MM.1S (cell line): ENCODE measurements around the gene NDUFAF8.

Source experiments
- DNase-seq: peaks from one replicate; pipeline ENCODE4 v3.0.0-alpha.2; 2015
- H2AFZ ChIP-seq: fragments of 300-600 bp; sonication (generic); 2 replicates; pipeline ENCODE4 v1.6.0; 2016; ENCODE audit warnings: antibody characterized with exemption, low read length
- H3F3A ChIP-seq: fragments of 300-600 bp; sonication (generic); 2 replicates; pipeline ENCODE4 v1.6.1; 2016; ENCODE audit warnings: mild to moderate bottlenecking, antibody characterized with exemption, low read length, moderate library complexity, mixed read lengths; ENCODE audit not compliant: insufficient read depth
- H3K27ac ChIP-seq: fragments of 300-600 bp; sonication (generic); 2 replicates; pipeline ENCODE4 v1.5.1; 2016; ENCODE audit warnings: mild to moderate bottlenecking, low read length
- H3K27me3 ChIP-seq: fragments of 300-600 bp; sonication (generic); replicated peaks from 2 replicates; pipeline ENCODE4 v1.6.0; 2016; ENCODE audit warnings: low read length; ENCODE audit not compliant: insufficient read depth
- H3K36me3 ChIP-seq: fragments of 300-600 bp; sonication (generic); replicated peaks from 2 replicates; pipeline ENCODE4 v1.6.1; 2016; ENCODE audit warnings: mild to moderate bottlenecking, low read length, mixed read lengths; ENCODE audit not compliant: insufficient read depth
- H3K4me1 ChIP-seq: fragments of 300-600 bp; sonication (generic); 2 replicates; pipeline ENCODE4 v1.6.1; 2016; ENCODE audit warnings: low read length, mixed read lengths
- H3K4me2 ChIP-seq: fragments of 300-600 bp; sonication (generic); 2 replicates; pipeline ENCODE4 v1.6.0; 2016; ENCODE audit warnings: low read depth, low read length
- H3K4me3 ChIP-seq: fragments of 300-600 bp; sonication (generic); 2 replicates; pipeline ENCODE4 v1.5.1; 2016; ENCODE audit warnings: low read length, mixed read lengths
- H3K79me2 ChIP-seq: fragments of 300-600 bp; sonication (generic); 2 replicates; pipeline ENCODE4 v1.6.1; 2016; ENCODE audit warnings: mixed run types, low read length, mixed read lengths
- H3K9ac ChIP-seq: fragments of 300-600 bp; sonication (generic); 2 replicates; pipeline ENCODE4 v1.6.1; 2016; ENCODE audit warnings: low read length, mixed read lengths
- H3K9me2 ChIP-seq: fragments of 300-600 bp; sonication (generic); replicated peaks from 2 replicates; pipeline ENCODE4 v1.6.1; 2016; ENCODE audit warnings: mild to moderate bottlenecking, low read length, mixed read lengths; ENCODE audit not compliant: insufficient read depth
- H3K9me3 ChIP-seq: fragments of 300-600 bp; sonication (generic); replicated peaks from 2 replicates; pipeline ENCODE4 v1.6.1; 2016; ENCODE audit warnings: mild to moderate bottlenecking, low read length, mixed read lengths; ENCODE audit not compliant: insufficient read depth
- H4K20me1 ChIP-seq: fragments of 300-600 bp; sonication (generic); 2 replicates; pipeline ENCODE4 v1.6.1; 2016; ENCODE audit warnings: mild to moderate bottlenecking, low read length, moderate library complexity, mixed read lengths; ENCODE audit not compliant: insufficient read depth
- CTCF ChIP-seq: fragments of 300-600 bp; sonication (generic); IDR thresholded peaks from 2 replicates; pipeline ENCODE4 v1.5.1; 2016; ENCODE audit warnings: antibody characterized with exemption, low read length, mixed read lengths
- EZH2 ChIP-seq: fragments of 300-600 bp; sonication (generic); optimal IDR thresholded peaks from 2 replicates; pipeline ENCODE3; 2017; ENCODE audit warnings: low read depth, mild to moderate bottlenecking, antibody characterized with exemption, low read length, mixed read lengths
- EZH2phosphoT487 ChIP-seq: fragments of 300-600 bp; sonication (generic); IDR thresholded peaks from 2 replicates; pipeline ENCODE4 v1.6.1; 2018; ENCODE audit warnings: antibody characterized with exemption, low read length

NDUFAF8 gene

GRCh38 chr17:81280571-81280970, 41.5 kb downstream of the NDUFAF8 start:
- Histone ChIP-seq H3F3A (no peaks in the 10 kb centered on the region), H3K4me3 (no peak overlapping the region), H3K4me1 (no peaks in the 10 kb centered on the region), H3K27ac (no peak overlapping the region), H3K9me2 (no peaks in the 10 kb centered on the region), H3K79me2 (peaks cover 18% of the 10 kb centered on the region; the same call in 1 of the 2 replicates), H3K9me3 (no peaks in the 10 kb centered on the region), H4K20me1 (no peaks in the 10 kb centered on the region), H3K27me3 (no peaks in the 10 kb centered on the region), H3K4me2 (no peak overlapping the region), H3K9ac (no peak overlapping the region), H2AFZ (no peak overlapping the region), H3K36me3 (no peaks in the 10 kb centered on the region; the same call in 1 of the 2 replicates)
- DNase-seq, result no peak
- TF ChIP-seq CTCF, result no peak

- H3K27me3 ChIP-seq, result no peaks in the 10 kb centered on the region
- no peak overlapping the region for H3K4me3 ChIP-seq
- H3K9me3 ChIP-seq, result no peaks in the 10 kb centered on the region
- H4K20me1 ChIP-seq, result no peaks in the 10 kb centered on the region
- H3K27ac ChIP-seq, result no peak overlapping the region
- no peaks in the 10 kb centered on the region for H3K36me3 ChIP-seq
- H3K9ac ChIP-seq, result no peak overlapping the region
- peaks cover 34% of the 10 kb centered on the region for H3K79me2 ChIP-seq
- no peak for DNase-seq
- no peaks in the 10 kb centered on the region; the same call in 1 of the 2 replicates for H3K4me1 ChIP-seq
- no peak overlapping the region for H3K4me2 ChIP-seq
- no peaks in the 10 kb centered on the region for H3F3A ChIP-seq
- H2AFZ ChIP-seq, result no peak overlapping the region
- TF ChIP-seq EZH2phosphoT487, result no peak
- TF ChIP-seq CTCF, result no peak
- TF ChIP-seq EZH2, result no peak
- no peaks in the 10 kb centered on the region for H3K9me2 ChIP-seq
These were observed 43.0 kb downstream of the NDUFAF8 start for GRCh38 chr17:81282141-81282540.

- H3K79me2 ChIP-seq, result peaks cover 41% of the 10 kb centered on the region
- no peak overlapping the region for H3K4me2 ChIP-seq
- no peaks in the 10 kb centered on the region for H4K20me1 ChIP-seq
- TF ChIP-seq EZH2phosphoT487 (no peak), CTCF (no peak), EZH2 (no peak)
- H3K27me3 ChIP-seq, result no peaks in the 10 kb centered on the region
- DNase-seq, result no peak
- no peaks in the 10 kb centered on the region for H3F3A ChIP-seq
- H3K9ac ChIP-seq, result no peak overlapping the region
- H3K27ac ChIP-seq, result no peak overlapping the region
- no peaks in the 10 kb centered on the region for H3K36me3 ChIP-seq
- no peaks in the 10 kb centered on the region; the same call in 1 of the 2 replicates for H3K4me1 ChIP-seq
- no peaks in the 10 kb centered on the region for H3K9me2 ChIP-seq
- H3K4me3 ChIP-seq, result no peak overlapping the region
- no peaks in the 10 kb centered on the region for H3K9me3 ChIP-seq
- H2AFZ ChIP-seq, result no peak overlapping the region
These were observed 43.8 kb downstream of the NDUFAF8 start for GRCh38 chr17:81282876-81283275.
